Brain microvascular endothelial cell (primary cell): Measurements from ENCODE around the gene CELF2.
A peak's percentile ranks its signal among the peaks of the same experiment; 100 is the strongest.

Experiments used
- DNase-seq: peaks from one replicate; pipeline ENCODE4 v3.0.0-alpha.2; 2020
- H3K27ac ChIP-seq: fragments of 250-450 bp; sonication (Bioruptor Pico); 2 replicates; pipeline ENCODE4 v1.5.1; 2020; ENCODE audit warnings: mild to moderate bottlenecking, moderate library complexity
- H3K27me3 ChIP-seq: fragments of 250-450 bp; sonication (Bioruptor Pico); replicated peaks from 2 replicates; pipeline ENCODE4 v1.5.1; 2020; ENCODE audit warnings: mild to moderate bottlenecking
- H3K36me3 ChIP-seq: fragments of 250-450 bp; sonication (Bioruptor Pico); replicated peaks from 2 replicates; pipeline ENCODE4 v1.5.1; 2020; ENCODE audit warnings: mild to moderate bottlenecking
- H3K4me3 ChIP-seq: 2 replicates; pipeline ENCODE4 v1.5.1; 2011; ENCODE audit warnings: low read depth, mild to moderate bottlenecking, control low read depth, low read length, moderate library complexity
- in situ Hi-C: cut with HindIII; loops from 2 replicates; pipeline ENCODE4 v1.10.0; 2017; ENCODE audit warnings: low sequenced_read_pairs, low pct_ligation_motif_present
- TF ChIP-seq, protein P1 (sequence below): IDR thresholded peaks from 2 replicates; pipeline ENCODE4 v1.5.1; 2011; ENCODE audit warnings: low read depth, mild to moderate bottlenecking, moderate library complexity, low read length, control low read depth, inconsistent platforms; ENCODE audit errors: missing control alignments

Gene CELF2

DNA sequence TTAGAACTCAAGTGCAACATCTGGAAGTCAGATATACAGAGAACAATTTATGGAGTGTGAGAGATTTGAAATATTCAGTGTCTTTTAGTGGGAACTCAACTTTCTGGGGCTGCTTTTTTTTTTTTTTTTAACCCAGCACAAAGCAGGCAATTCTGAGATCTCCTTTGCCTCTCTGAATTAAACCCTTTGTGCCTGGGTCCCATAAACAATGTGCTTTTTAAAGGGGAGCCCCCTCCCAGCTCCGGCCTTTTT lies 146.8 kb downstream of the CELF2 start:
- DNase-seq = no peak
- H3K4me3 ChIP-seq = no peak overlapping the region
- H3K27ac ChIP-seq = no peak overlapping the region
- H3K36me3 ChIP-seq = no peaks in the 10 kb centered on the region
- H3K27me3 ChIP-seq = peaks cover 10% of the 10 kb centered on the region
- in situ Hi-C loops = no loop called here
- TF ChIP-seq, protein P1, sequence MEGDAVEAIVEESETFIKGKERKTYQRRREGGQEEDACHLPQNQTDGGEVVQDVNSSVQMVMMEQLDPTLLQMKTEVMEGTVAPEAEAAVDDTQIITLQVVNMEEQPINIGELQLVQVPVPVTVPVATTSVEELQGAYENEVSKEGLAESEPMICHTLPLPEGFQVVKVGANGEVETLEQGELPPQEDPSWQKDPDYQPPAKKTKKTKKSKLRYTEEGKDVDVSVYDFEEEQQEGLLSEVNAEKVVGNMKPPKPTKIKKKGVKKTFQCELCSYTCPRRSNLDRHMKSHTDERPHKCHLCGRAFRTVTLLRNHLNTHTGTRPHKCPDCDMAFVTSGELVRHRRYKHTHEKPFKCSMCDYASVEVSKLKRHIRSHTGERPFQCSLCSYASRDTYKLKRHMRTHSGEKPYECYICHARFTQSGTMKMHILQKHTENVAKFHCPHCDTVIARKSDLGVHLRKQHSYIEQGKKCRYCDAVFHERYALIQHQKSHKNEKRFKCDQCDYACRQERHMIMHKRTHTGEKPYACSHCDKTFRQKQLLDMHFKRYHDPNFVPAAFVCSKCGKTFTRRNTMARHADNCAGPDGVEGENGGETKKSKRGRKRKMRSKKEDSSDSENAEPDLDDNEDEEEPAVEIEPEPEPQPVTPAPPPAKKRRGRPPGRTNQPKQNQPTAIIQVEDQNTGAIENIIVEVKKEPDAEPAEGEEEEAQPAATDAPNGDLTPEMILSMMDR = no peak

DNA sequence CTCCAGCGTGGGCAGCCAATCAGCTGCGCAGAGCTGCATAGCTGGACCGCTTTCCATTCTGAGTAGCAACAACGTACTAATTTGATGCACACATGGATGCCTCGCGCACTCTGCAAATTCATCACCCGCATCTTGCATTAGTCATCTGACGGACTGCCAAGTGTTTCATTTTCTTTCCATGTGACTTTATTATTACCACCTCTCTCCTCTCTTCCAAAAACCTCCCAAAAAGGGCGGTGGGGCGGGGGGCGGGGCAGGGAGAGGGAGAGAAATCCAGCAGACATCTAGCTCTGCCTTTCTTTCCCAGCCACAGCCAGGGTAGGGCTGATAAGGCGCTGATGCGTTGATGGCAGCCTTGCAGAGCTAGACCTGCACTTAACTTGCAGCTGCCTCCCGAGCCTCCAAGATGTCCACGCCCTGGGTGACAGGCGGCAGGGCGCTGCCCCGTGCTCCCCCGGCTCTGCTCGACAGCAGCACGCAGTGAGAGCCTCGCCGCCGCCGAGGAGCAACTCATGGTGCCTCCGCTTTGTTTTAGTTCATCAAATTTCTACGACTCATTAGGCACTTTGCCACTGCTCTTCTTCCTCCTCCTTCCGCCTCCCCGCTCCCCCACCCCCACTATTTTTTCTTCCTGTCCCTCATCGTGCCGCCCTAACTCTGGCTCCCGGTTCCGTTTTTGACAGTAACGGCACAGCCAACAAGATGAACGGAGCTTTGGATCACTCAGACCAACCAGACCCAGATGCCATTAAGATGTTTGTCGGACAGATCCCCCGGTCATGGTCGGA lies 147.3 kb downstream of the CELF2 start:
- Histone ChIP-seq H3K27ac (no peak overlapping the region), H3K36me3 (no peaks in the 10 kb centered on the region), H3K4me3 (peak overlapping the region; percentile 49), H3K27me3 (peaks cover 10% of the 10 kb centered on the region)
- peak; percentile 76 for DNase-seq
- TF ChIP-seq, protein P1 = no peak
- in situ Hi-C loops = no loop called here

DNA sequence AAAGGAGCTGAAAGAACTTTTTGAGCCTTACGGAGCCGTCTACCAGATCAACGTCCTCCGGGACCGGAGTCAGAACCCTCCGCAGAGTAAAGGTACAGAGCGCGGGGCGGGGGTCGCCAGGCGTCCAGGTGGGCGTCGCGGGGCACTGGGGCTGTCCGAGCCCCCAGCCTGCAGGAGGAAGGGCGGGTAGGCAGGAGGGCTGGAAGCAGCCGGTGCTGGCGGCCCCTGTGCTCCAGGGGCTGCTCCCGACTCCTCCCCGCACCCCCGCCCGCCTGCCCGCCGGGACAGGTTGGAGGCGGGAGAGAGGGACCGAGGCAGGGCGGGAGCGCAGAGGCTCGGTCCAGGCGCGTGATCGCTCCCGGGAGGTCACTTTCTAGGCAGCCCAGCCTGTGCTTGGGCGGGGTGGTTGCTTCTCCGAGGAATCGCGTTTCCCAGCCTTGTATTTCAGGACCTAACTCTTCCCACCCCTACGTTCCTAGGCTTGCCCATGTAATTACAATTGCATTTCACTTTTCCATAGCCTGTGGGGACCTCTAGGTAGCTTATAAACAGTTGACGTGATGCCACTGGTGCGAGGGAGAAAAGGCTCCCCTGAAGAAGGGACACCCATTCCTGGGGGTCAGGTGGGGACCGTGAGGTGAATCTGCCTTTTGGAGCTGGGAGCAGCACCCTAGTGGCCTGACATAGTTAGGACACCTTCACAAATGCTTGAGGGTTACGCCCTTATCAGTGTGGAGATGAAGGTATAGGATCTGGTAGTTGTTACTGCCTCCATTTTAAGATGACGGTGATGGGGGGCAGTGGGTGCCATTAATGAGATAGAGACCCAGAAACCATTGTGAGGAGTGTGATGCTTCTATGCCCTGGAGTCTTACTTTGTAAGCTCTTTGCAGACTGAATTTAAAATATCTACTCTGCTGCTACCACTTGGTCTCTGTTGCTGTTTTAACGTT lies 148.2 kb downstream of the CELF2 start:
- TF ChIP-seq, protein P1 = peak; percentile 65
- Histone ChIP-seq H3K36me3 (no peaks in the 10 kb centered on the region), H3K27ac (no peak overlapping the region), H3K27me3 (peaks cover 10% of the 10 kb centered on the region), H3K4me3 (peak overlapping the region; percentile 49)
- no peak for DNase-seq
- in situ Hi-C loops = no loop called here

DNA sequence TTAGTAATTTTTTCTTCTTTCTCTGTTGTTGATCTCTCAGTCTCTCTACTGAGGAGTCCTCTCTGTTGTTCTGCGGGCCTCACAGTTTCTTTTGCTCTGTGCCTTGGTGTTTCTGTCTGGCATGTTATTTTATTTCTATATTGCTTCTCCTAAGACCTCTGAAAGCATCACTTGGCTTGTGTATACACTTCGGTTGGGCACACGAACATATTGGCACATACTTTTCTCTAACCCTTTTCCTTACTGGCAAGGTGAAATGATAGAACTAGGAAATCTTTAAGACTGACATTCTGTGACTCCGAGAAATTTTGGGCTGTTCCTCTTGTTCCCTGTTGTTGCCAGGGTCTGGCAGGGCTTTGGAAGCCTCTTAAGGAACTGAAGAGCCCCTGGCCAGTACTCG lies 148.9 kb downstream of the CELF2 start:
- TF ChIP-seq, protein P1 = no peak
- Histone ChIP-seq H3K36me3 (no peaks in the 10 kb centered on the region), H3K27me3 (peaks cover 10% of the 10 kb centered on the region), H3K4me3 (no peak overlapping the region), H3K27ac (no peak overlapping the region)
- in situ Hi-C loops = no loop called here
- no peak for DNase-seq

DNA sequence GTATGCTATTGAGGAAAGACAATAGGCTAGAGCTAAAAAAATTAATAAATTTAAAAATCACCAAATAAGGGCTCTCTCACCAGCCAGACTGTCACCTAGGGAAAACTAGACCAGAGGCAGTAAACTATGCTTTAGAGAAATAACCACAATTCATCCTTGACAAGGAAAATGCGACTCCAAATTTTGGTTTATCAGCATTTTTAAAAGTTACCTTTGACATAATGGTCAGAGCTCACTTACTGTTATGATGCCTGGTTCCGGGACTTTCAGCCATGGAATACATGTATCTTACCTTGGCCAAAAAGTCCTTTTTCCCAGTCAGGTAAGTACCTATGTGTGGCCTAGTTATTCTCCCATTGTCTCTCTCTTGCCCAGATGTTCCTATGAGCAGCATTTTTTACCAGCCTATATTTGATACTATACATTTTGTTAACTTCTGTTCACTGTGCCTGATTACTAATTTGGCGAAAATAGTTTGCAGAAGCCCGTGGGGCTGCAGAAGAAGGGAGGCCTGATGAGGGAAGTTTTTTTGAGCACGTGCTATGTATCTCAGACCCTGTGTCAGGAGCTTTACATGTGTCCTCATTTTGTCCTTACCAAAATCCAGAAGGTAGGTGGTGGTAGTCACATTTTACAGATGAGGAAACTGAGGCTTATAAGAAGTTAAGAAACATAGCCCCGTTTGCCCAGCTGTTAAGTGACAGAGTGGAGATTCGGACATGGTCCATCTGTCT lies 149.7 kb downstream of the CELF2 start:
- Histone ChIP-seq H3K27ac (no peak overlapping the region), H3K27me3 (peaks cover 10% of the 10 kb centered on the region), H3K36me3 (no peaks in the 10 kb centered on the region), H3K4me3 (no peak overlapping the region)
- DNase-seq = no peak
- in situ Hi-C loops = no loop called here
- TF ChIP-seq, protein P1 = no peak
